H1 (cell line): ENCODE data around the gene PLA2G4D. TPM values are rescaled to one million over a fixed set of nuclear protein-coding genes. Genes with fewer than 3 reads are reported as not detected.

Source experiments
- EGR1 ChIP-seq: IDR thresholded peaks from 2 replicates; pipeline ENCODE4 v1.6.1; 2011; ENCODE audit warnings: low read depth, low read length, borderline replicate concordance
- JUN ChIP-seq: IDR thresholded peaks from 2 replicates; pipeline ENCODE4 v1.6.1; 2011; ENCODE audit warnings: low read depth, mild to moderate bottlenecking, improper control_type of control experiment, low read length
- polyA plus RNA-seq, 7 experiments: library from polyadenylated mRNA; depleted of rRNA in 3 of 7; stranded (reverse) in 5 of 7; unstranded in 2 of 7; fragments of >200 nt in 5 of 7; fragments of 200-250 nt in 2 of 7; gene quantifications; 1 replicate in 5 of 7; 2 replicates in 1 of 7; 4 replicates in 1 of 7; pipeline versions ENCODE4 v1.2.1 to v1.2.3, GENCODE V29; 2011 to 2013; ENCODE audit warnings: missing spikeins in 2 of 7, mixed read lengths in 2 of 7
- total RNA-seq: library from RNA; stranded (reverse); fragmentation: NEBNext Ultra II Directional; extraction: Animal tissue kit (Norgen Biotek cat#: 25700); gene quantifications from 2 replicates; pipeline ENCODE4 v1.2.1, GENCODE V29; 2021
- TF ChIP-seq, protein P1 (sequence below): fragments of 300-600 bp; sonication (generic); IDR thresholded peaks from 2 replicates; pipeline ENCODE4 v1.7.1; 2012; ENCODE audit warnings: low read length, moderate library complexity, mild to moderate bottlenecking, inconsistent platforms; ENCODE audit not compliant: insufficient replicate concordance
- TF ChIP-seq, protein P2 (sequence below), 3 experiments: IDR thresholded peaks; 1 replicate in 2 of 3; 2 replicates in 1 of 3; pipeline versions ENCODE4 v1.5.1 to v1.6.1; 2011; ENCODE audit warnings: low read length in 3 of 3, mild to moderate bottlenecking in 3 of 3, inconsistent platforms in 2 of 3, low read depth in 1 of 3, moderate library complexity in 1 of 3; ENCODE audit not compliant: insufficient read depth in 1 of 3; ENCODE audit errors: control extremely low read depth in 1 of 3

Gene PLA2G4D
- total and polyA plus RNA-seq, 2 of the 8 experiments (the other 6 are each of a cell fraction or from before 2014, with no cell fraction given), result 0.07 to 0.18 TPM

DNA sequence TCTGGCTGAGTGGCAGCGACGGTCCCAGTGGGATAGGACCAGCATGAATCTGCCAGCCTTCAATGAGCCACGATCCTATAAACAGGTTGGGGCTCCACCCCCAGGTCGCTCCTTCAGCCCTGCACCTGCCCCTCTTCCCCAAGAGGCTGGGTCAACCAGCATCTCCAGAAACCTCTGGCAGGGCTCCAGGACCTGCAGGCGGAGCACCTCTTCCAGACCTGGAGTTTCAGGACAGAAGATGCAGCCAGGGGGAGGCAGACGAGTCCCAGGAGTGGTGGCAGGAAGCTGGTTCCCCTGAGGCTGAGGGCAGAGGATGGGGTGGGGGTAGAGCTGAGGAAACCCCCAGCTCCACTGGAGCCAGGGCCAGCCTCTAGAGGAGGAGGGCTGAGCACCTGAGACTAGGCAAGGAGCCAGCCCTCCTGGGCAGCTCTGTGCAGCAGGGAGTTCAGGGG is at the start of gene PLA2G4D (continued):
- TF ChIP-seq, protein P1, sequence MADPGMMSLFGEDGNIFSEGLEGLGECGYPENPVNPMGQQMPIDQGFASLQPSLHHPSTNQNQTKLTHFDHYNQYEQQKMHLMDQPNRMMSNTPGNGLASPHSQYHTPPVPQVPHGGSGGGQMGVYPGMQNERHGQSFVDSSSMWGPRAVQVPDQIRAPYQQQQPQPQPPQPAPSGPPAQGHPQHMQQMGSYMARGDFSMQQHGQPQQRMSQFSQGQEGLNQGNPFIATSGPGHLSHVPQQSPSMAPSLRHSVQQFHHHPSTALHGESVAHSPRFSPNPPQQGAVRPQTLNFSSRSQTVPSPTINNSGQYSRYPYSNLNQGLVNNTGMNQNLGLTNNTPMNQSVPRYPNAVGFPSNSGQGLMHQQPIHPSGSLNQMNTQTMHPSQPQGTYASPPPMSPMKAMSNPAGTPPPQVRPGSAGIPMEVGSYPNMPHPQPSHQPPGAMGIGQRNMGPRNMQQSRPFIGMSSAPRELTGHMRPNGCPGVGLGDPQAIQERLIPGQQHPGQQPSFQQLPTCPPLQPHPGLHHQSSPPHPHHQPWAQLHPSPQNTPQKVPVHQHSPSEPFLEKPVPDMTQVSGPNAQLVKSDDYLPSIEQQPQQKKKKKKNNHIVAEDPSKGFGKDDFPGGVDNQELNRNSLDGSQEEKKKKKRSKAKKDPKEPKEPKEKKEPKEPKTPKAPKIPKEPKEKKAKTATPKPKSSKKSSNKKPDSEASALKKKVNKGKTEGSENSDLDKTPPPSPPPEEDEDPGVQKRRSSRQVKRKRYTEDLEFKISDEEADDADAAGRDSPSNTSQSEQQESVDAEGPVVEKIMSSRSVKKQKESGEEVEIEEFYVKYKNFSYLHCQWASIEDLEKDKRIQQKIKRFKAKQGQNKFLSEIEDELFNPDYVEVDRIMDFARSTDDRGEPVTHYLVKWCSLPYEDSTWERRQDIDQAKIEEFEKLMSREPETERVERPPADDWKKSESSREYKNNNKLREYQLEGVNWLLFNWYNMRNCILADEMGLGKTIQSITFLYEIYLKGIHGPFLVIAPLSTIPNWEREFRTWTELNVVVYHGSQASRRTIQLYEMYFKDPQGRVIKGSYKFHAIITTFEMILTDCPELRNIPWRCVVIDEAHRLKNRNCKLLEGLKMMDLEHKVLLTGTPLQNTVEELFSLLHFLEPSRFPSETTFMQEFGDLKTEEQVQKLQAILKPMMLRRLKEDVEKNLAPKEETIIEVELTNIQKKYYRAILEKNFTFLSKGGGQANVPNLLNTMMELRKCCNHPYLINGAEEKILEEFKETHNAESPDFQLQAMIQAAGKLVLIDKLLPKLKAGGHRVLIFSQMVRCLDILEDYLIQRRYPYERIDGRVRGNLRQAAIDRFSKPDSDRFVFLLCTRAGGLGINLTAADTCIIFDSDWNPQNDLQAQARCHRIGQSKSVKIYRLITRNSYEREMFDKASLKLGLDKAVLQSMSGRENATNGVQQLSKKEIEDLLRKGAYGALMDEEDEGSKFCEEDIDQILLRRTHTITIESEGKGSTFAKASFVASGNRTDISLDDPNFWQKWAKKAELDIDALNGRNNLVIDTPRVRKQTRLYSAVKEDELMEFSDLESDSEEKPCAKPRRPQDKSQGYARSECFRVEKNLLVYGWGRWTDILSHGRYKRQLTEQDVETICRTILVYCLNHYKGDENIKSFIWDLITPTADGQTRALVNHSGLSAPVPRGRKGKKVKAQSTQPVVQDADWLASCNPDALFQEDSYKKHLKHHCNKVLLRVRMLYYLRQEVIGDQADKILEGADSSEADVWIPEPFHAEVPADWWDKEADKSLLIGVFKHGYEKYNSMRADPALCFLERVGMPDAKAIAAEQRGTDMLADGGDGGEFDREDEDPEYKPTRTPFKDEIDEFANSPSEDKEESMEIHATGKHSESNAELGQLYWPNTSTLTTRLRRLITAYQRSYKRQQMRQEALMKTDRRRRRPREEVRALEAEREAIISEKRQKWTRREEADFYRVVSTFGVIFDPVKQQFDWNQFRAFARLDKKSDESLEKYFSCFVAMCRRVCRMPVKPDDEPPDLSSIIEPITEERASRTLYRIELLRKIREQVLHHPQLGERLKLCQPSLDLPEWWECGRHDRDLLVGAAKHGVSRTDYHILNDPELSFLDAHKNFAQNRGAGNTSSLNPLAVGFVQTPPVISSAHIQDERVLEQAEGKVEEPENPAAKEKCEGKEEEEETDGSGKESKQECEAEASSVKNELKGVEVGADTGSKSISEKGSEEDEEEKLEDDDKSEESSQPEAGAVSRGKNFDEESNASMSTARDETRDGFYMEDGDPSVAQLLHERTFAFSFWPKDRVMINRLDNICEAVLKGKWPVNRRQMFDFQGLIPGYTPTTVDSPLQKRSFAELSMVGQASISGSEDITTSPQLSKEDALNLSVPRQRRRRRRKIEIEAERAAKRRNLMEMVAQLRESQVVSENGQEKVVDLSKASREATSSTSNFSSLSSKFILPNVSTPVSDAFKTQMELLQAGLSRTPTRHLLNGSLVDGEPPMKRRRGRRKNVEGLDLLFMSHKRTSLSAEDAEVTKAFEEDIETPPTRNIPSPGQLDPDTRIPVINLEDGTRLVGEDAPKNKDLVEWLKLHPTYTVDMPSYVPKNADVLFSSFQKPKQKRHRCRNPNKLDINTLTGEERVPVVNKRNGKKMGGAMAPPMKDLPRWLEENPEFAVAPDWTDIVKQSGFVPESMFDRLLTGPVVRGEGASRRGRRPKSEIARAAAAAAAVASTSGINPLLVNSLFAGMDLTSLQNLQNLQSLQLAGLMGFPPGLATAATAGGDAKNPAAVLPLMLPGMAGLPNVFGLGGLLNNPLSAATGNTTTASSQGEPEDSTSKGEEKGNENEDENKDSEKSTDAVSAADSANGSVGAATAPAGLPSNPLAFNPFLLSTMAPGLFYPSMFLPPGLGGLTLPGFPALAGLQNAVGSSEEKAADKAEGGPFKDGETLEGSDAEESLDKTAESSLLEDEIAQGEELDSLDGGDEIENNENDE, result no peak
- TF ChIP-seq JUN, result no peak
- TF ChIP-seq, protein P2, sequence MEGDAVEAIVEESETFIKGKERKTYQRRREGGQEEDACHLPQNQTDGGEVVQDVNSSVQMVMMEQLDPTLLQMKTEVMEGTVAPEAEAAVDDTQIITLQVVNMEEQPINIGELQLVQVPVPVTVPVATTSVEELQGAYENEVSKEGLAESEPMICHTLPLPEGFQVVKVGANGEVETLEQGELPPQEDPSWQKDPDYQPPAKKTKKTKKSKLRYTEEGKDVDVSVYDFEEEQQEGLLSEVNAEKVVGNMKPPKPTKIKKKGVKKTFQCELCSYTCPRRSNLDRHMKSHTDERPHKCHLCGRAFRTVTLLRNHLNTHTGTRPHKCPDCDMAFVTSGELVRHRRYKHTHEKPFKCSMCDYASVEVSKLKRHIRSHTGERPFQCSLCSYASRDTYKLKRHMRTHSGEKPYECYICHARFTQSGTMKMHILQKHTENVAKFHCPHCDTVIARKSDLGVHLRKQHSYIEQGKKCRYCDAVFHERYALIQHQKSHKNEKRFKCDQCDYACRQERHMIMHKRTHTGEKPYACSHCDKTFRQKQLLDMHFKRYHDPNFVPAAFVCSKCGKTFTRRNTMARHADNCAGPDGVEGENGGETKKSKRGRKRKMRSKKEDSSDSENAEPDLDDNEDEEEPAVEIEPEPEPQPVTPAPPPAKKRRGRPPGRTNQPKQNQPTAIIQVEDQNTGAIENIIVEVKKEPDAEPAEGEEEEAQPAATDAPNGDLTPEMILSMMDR (IDR thresholded peaks at IDR 0.05; ENCODE audit: control extremely low read depth in 1 of 3, insufficient read depth in 1 of 3, low read depth in 1 of 3, low read length in 3 of 3), result peak in 1 of 3 experiments; percentile 20; a peak in 1 of 4 replicates
- no peak for TF ChIP-seq EGR1
